Left ventricle myocardium inferior (tissue), 1 donor: ENCODE results near the gene NHS. TPM values are rescaled to one million over a fixed set of nuclear protein-coding genes. Genes with fewer than 3 reads are reported as not detected.
A peak's percentile ranks its signal among the peaks of the same experiment; 100 is the strongest.

ENCODE experiments used
- DNase-seq: peaks from one replicate; pipeline ENCODE4 v3.0.0-alpha.2; 2020
- H3K27ac ChIP-seq: fragments of 200-600 bp; replicated peaks from 2 replicates; pipeline ENCODE4 v1.8.0; 2021
- H3K27me3 ChIP-seq: fragments of 200-600 bp; 2 replicates; pipeline ENCODE4 v1.8.0; 2021; ENCODE audit warnings: low read depth
- H3K36me3 ChIP-seq: fragments of 200-600 bp; 2 replicates; pipeline ENCODE4 v1.8.0; 2021
- H3K4me1 ChIP-seq: fragments of 200-600 bp; 2 replicates; pipeline ENCODE4 v1.8.0; 2021
- H3K4me3 ChIP-seq: fragments of 200-600 bp; 2 replicates; pipeline ENCODE4 v1.8.0; 2021; ENCODE audit warnings: mild to moderate bottlenecking, moderate library complexity
- H3K9me3 ChIP-seq: fragments of 200-600 bp; replicated peaks from 2 replicates; pipeline ENCODE4 v1.8.0; 2021
- CTCF ChIP-seq: fragments of 200-600 bp; IDR thresholded peaks from 2 replicates; pipeline ENCODE4 v1.8.0; 2021; ENCODE audit warnings: antibody characterized with exemption, mild to moderate bottlenecking, borderline replicate concordance
- intact Hi-C: fragments of 100-400 bp; cut with micrococcal nuclease; formaldehyde crosslinking; loops from one replicate; pipeline ENCODE4 v1.11.0; 2022
- total RNA-seq: library from RNA; stranded (reverse); fragmentation: NEBNext Ultra II Directional; extraction: Animal tissue kit (Norgen Biotek cat#: 25700); gene quantifications from one replicate; pipeline ENCODE4 v1.2.1, GENCODE V29; 2021
- donor health status: DM: no; HTN: yes; CAD: no; lungs with severe emphysema.

Gene NHS
- total RNA-seq, 1 donor from 2014 or later: 1.0 TPM

- Histone ChIP-seq H3K4me3 (no peak overlapping the region), H3K4me1 (no peaks in the 10 kb centered on the region), H3K9me3 (no peaks in the 10 kb centered on the region), H3K36me3 (no peaks in the 10 kb centered on the region), H3K27me3 (no peaks in the 10 kb centered on the region), H3K27ac (no peak overlapping the region)
- TF ChIP-seq CTCF: no peak
- no peak for DNase-seq
- intact Hi-C loops: no loop called here
These were observed 36.2 kb downstream of the NHS start for GRCh38 chrX:17411205-17411604.

- intact Hi-C loops: no loop called here
- no peak for TF ChIP-seq CTCF
- Histone ChIP-seq H3K27ac (no peak overlapping the region), H3K36me3 (no peaks in the 10 kb centered on the region), H3K9me3 (no peaks in the 10 kb centered on the region), H3K27me3 (no peaks in the 10 kb centered on the region), H3K4me3 (no peak overlapping the region), H3K4me1 (no peaks in the 10 kb centered on the region)
- DNase-seq: no peak
These were observed 37.7 kb downstream of the NHS start for GRCh38 chrX:17412692-17413091.

GRCh38 chrX:17413228-17413627 is 38.2 kb downstream of the NHS start:
- Histone ChIP-seq H3K27me3 (no peaks in the 10 kb centered on the region), H3K27ac (no peak overlapping the region), H3K9me3 (no peaks in the 10 kb centered on the region), H3K36me3 (no peaks in the 10 kb centered on the region), H3K4me1 (no peaks in the 10 kb centered on the region), H3K4me3 (no peak overlapping the region)
- TF ChIP-seq CTCF: no peak
- no peak for DNase-seq
- intact Hi-C loops: no loop called here

- intact Hi-C loops: no loop called here
- Histone ChIP-seq H3K4me3 (no peak overlapping the region), H3K4me1 (no peaks in the 10 kb centered on the region), H3K27ac (no peak overlapping the region), H3K36me3 (no peaks in the 10 kb centered on the region), H3K9me3 (no peaks in the 10 kb centered on the region), H3K27me3 (no peaks in the 10 kb centered on the region)
- no peak for DNase-seq
- TF ChIP-seq CTCF: no peak
These were observed 39.1 kb downstream of the NHS start for GRCh38 chrX:17414027-17414658.

GRCh38 chrX:17414839-17415238 is 39.8 kb downstream of the NHS start:
- H3K27ac ChIP-seq: no peak overlapping the region
- intact Hi-C loops: no loop called here
- peak; percentile 17 for DNase-seq
- H3K4me1 ChIP-seq: no peaks in the 10 kb centered on the region
- no peak for TF ChIP-seq CTCF
- no peaks in the 10 kb centered on the region for H3K36me3 ChIP-seq
- no peaks in the 10 kb centered on the region for H3K27me3 ChIP-seq
- H3K4me3 ChIP-seq: no peak overlapping the region
- H3K9me3 ChIP-seq: no peaks in the 10 kb centered on the region
